NCI-H82 treated with DMSO at 0.1 percent for 48 hours (cell line): Measurements from ENCODE around the gene SMG1.
"Not testable (repeated sequence)": the region's sequence is repeated elsewhere in the genome, so short reads cannot be mapped to it uniquely, and the experiment has no call there.

Source experiments
- DNase-seq: peaks from one replicate; lab custom pipeline; 2025; ENCODE audit not compliant: unreplicated experiment; lab: John Stamatoyannopoulos, UW

Gene SMG1

GRCh38 chr16:18801145-18801972, 124.8 kb downstream of the SMG1 start, which contains the start of gene ARL6IP1:
Gene ARL6IP1 (minus strand): TSS chr16:18801549. CDS start chr16:18801466, 83 bp downstream.
- peak; percentile 97 for DNase-seq

- no peak for DNase-seq
These were observed 125.4 kb downstream of the SMG1 start for GRCh38 chr16:18800775-18801144.

GRCh38 chr16:18800293-18800692, 125.9 kb downstream of the SMG1 start:
- DNase-seq, result peak; percentile 39

GRCh38 chr16:18799500-18799899, 126.7 kb downstream of the SMG1 start:
- no peak for DNase-seq

- no peak for DNase-seq
These were observed 128.5 kb downstream of the SMG1 start for GRCh38 chr16:18797746-18798145.

- no peak for DNase-seq
These were observed 129.8 kb downstream of the SMG1 start for GRCh38 chr16:18796377-18796776.

GRCh38 chr16:18792836-18793433, 133.3 kb downstream of the SMG1 start:
- DNase-seq, result no peak

- peak; percentile 91 for DNase-seq
These were observed 136.1 kb downstream of the SMG1 start, which contains the start of gene RPS15A for GRCh38 chr16:18789850-18790706. Gene RPS15A (minus strand): TSS chr16:18790334. CDS start chr16:18789113, 1,221 bp downstream.

GRCh38 chr16:18789515-18789849, 136.7 kb downstream of the SMG1 start:
- no peak for DNase-seq

GRCh38 chr16:18788828-18789514, 137.2 kb downstream of the SMG1 start:
- DNase-seq, result no peak

- DNase-seq, result no peak
These were observed 141.1 kb downstream of the SMG1 start for GRCh38 chr16:18784917-18785623.

- DNase-seq, result no peak
These were observed 142.5 kb downstream of the SMG1 start for GRCh38 chr16:18783430-18784341.

- no peak for DNase-seq
These were observed 143.3 kb downstream of the SMG1 start for GRCh38 chr16:18782697-18783429.

- DNase-seq, result not testable (repeated sequence)
These were observed 145.0 kb downstream of the SMG1 start for GRCh38 chr16:18781232-18781631.

GRCh38 chr16:18780460-18781026, 145.7 kb downstream of the SMG1 start:
- DNase-seq, result not testable (repeated sequence)

- DNase-seq, result not testable (repeated sequence)
These were observed 148.5 kb downstream of the SMG1 start for GRCh38 chr16:18777664-18778063.

- DNase-seq, result peak; percentile 63
These were observed 149.9 kb downstream of the SMG1 start for GRCh38 chr16:18776334-18776733.

- not testable (repeated sequence) for DNase-seq
These were observed 151.6 kb downstream of the SMG1 start for GRCh38 chr16:18774651-18775050.
